Activated naive CD4-positive, alpha-beta T cell (primary cell): ENCODE results near the gene OR8B3.

ENCODE experiments used
- DNase-seq, 4 experiments: peaks; one replicate each; lab custom pipeline; 2025; lab: John Stamatoyannopoulos, UW

Gene OR8B3

DNA sequence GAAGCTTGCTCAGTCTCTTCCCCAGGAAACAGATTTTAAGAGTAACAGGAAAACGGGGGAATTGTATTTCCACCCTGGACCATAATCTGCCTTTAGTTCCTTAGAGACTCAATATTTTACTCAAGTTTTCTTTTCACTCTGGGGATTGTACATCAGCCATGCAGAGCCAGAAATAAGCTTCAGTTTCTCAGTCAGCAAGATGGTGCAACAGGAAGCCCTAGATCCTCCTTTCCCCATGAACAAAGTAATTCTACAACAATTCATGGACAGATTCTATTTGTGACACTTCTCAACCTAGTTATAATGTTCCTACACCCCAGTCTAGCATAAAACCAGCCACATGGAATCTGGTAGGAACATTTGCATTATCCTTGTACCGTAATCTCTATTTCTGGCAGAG, 39.3 kb downstream of the OR8B3 start:
- no peak for DNase-seq

DNA sequence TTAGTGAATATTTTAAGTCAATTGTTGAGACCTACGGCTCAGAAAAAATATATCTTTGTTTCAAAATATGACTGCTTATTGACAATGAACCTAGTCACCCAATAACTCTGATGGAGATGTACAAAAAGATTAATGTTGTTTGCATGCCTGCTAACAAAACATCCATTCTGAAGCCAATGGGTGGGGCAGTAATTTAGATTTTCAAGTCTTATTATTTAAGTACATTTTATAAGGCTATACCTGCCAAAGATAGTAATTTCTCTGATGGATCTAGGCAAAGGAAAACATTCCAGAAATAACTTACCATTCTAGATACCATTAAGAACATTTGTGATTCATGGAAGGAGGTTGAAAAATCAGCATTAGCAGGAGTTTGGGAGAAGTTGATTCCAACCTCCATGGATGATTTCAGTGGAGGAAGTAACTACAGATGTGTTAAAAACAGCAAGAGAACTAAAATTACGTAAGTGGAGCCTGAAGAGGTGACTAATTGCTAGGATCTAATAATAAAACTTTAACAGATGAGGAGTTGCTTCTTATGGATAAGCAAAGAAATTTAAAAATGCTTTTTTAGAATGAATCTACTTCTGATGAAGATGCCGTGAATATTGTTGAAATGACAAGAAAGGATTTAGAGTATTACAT, 52.4 kb downstream of the OR8B3 start:
- no peak for DNase-seq
